ENCODE results near the gene TAF10. TPM values are rescaled to one million over a fixed set of nuclear protein-coding genes. Genes with fewer than 3 reads are reported as not detected.

Gene TAF10
- total and polyA plus RNA-seq, 7 experiments from 2014 or later: 116 to 247 (median 129) TPM

- intact Hi-C loops (cut with micrococcal nuclease): no loop called here
- Mint-ChIP-seq H3K4me3 (no peak overlapping the region), H3K9me3 (no peaks in the 10 kb centered on the region), H3K4me1 (peaks cover 0 to 7% (median 5%) of the 10 kb centered on the region in 7 donors), H3K27me3 (no peaks in the 10 kb centered on the region), H3K27ac (no peak overlapping the region), H3K36me3 (peaks cover 0 to 14% (median 5%) of the 10 kb centered on the region in 5 donors)
- Histone ChIP-seq H3K27me3 (ENCODE audit: control insufficient read depth in 2 of 2, insufficient read depth in 2 of 2, low read length in 2 of 2) (no peaks in the 10 kb centered on the region), H3K9me3 (ENCODE audit: control insufficient read depth in 2 of 3, low read length in 3 of 3) (no peaks in the 10 kb centered on the region), H3K36me3 (ENCODE audit: control insufficient read depth in 2 of 3, insufficient read depth in 3 of 3, low read length in 3 of 3) (peaks cover 0 to 30% (median 0%) of the 10 kb centered on the region in 3 experiments), H3K4me1 (ENCODE audit: control insufficient read depth in 2 of 2, insufficient read depth in 2 of 2, low read length in 2 of 2) (no peaks in the 10 kb centered on the region), H3K27ac (ENCODE audit: low read depth, low read length) (no peak overlapping the region), H3K4me3 (ENCODE audit: low read length) (no peak overlapping the region)
- ChIA-PET POLR2A (interaction anchor here (0.9 kb wide), 1 partner anchor 19 kb away, joined by 3 read pairs; the partner anchor contains the start of gene TPP1), CTCF (no interaction called here)
- DNase-seq: no peak
- no peak for ATAC-seq
Measured at GRCh38 chr11:6637871-6638270, 25.9 kb upstream of the TAF10 start.

DNA sequence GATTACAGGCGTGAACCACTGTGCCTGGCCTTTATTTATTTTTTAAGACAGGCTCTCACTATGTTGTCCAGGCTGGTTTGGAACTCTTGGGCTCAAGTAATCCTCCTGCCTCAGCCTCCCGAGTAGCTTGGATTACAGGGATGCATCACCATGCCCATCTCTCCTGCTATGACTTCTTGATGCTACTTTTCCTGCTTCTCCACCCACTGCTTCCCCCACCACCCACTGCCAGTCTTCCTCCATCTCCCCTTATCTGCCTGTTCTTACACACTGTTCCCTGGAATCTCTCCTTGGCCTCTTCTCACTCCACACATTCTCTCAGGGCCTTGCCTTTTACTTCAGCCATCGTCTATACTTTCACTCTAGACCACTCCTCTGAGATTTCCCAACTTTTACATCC is 24.5 kb upstream of the TAF10 start:
- Mint-ChIP-seq H3K9me3 (peaks cover 0 to 1% (median 0%) of the 10 kb centered on the region in 11 donors), H3K36me3 (peaks cover 0 to 16% (median 8%) of the 10 kb centered on the region in 5 donors), H3K4me3 (no peak overlapping the region), H3K4me1 (peaks cover 0 to 7% (median 5%) of the 10 kb centered on the region in 7 donors), H3K27ac (no peak overlapping the region), H3K27me3 (no peaks in the 10 kb centered on the region)
- Histone ChIP-seq H3K36me3 (ENCODE audit: control insufficient read depth in 2 of 3, insufficient read depth in 3 of 3, low read length in 3 of 3) (peaks cover 0 to 43% (median 0%) of the 10 kb centered on the region in 3 experiments), H3K27ac (ENCODE audit: low read depth, low read length) (no peak overlapping the region), H3K9me3 (ENCODE audit: control insufficient read depth in 2 of 3, low read length in 3 of 3) (no peaks in the 10 kb centered on the region), H3K4me1 (ENCODE audit: control insufficient read depth in 2 of 2, insufficient read depth in 2 of 2, low read length in 2 of 2) (no peaks in the 10 kb centered on the region), H3K27me3 (ENCODE audit: control insufficient read depth in 2 of 2, insufficient read depth in 2 of 2, low read length in 2 of 2) (no peaks in the 10 kb centered on the region), H3K4me3 (ENCODE audit: low read length) (no peak overlapping the region)
- DNase-seq (no peak), ATAC-seq (no peak)
- ChIA-PET CTCF (interaction anchor here (0.8 kb wide), 1 partner anchor 18 kb away, joined by 3 read pairs; no protein-coding TSS in a partner anchor), POLR2A (interaction anchor here (1.4 kb wide), 1 partner anchor 17 kb away, joined by 4 read pairs; the partner anchor contains the start of gene TPP1)
- intact Hi-C loops (cut with micrococcal nuclease): no loop called here

DNA sequence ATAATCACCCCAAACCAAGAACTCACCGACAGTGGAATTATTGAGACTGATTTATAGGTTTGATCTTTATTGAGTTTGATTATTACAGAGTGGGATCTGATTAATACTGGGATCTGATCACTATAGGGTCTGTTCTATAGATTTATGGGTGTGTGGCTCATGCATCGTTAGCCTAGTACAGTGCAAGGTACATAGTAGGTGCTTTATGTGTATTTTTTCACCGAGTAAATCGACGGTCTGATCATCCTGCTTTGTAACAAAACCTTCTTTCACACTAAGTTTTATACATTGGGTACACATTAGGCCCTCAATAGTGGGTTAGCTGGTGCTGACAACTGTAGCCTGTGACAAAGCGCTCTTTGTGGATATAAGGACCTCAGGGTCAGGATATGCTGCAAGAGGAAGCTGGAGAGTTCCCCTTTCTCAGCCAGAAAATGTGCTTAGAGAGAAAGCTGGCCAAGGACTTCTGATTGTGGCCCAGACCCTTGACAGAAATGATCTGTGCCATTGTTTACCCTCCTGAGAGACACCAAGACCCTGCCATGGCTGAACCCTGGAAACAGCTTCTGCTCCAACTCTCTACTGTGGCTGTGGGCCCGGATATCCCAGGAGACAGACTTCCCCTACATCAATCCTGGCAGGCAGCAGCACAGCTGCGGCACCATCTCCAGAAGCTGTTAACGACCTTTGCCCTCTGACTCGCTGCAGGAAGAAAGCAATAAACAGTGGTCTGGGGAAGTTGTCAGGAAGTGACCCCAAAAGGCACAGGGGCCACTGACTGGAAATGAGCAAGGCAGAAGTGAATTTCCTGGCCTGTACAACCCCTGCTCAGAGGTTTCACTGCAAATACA is 23.3 kb upstream of the TAF10 start:
- Histone ChIP-seq H3K27ac (ENCODE audit: low read depth, low read length) (no peak overlapping the region), H3K27me3 (ENCODE audit: control insufficient read depth in 2 of 2, insufficient read depth in 2 of 2, low read length in 2 of 2) (no peaks in the 10 kb centered on the region), H3K36me3 (ENCODE audit: control insufficient read depth in 2 of 3, insufficient read depth in 3 of 3, low read length in 3 of 3) (peaks cover 0 to 46% (median 0%) of the 10 kb centered on the region in 3 experiments), H3K4me1 (ENCODE audit: control insufficient read depth in 2 of 2, insufficient read depth in 2 of 2, low read length in 2 of 2) (no peaks in the 10 kb centered on the region), H3K9me3 (ENCODE audit: control insufficient read depth in 2 of 3, low read length in 3 of 3) (no peaks in the 10 kb centered on the region), H3K4me3 (ENCODE audit: low read length) (no peak overlapping the region)
- H3K36me3 Mint-ChIP-seq: peaks cover 0 to 21% (median 12%) of the 10 kb centered on the region in 5 donors
- H3K27ac Mint-ChIP-seq: peak overlapping the region in 2 of 9 donors; percentile 3 to 39
- intact Hi-C loops (cut with micrococcal nuclease): no loop called here
- ChIA-PET CTCF (interaction anchor here (0.8 to 0.9 kb wide), 2 partner anchors 8 to 17 kb away, joined by 3 read pairs; no protein-coding TSS in a partner anchor), POLR2A (interaction anchor here (0.6 to 1.4 kb wide), 3 partner anchors 14 to 18 kb away, joined by 3 to 6 read pairs (median 4); partner anchors contain the start of gene TPP1)
- H3K27me3 Mint-ChIP-seq: no peaks in the 10 kb centered on the region
- peaks cover 0 to 7% (median 5%) of the 10 kb centered on the region in 7 donors for H3K4me1 Mint-ChIP-seq
- peaks cover 0 to 1% (median 0%) of the 10 kb centered on the region in 11 donors for H3K9me3 Mint-ChIP-seq
- no peak overlapping the region for H3K4me3 Mint-ChIP-seq
- ATAC-seq (peak; percentile 69), DNase-seq (no peak)

GRCh38 chr11:6634534-6634933 is 22.5 kb upstream of the TAF10 start:
- Histone ChIP-seq H3K4me1 (ENCODE audit: control insufficient read depth in 2 of 2, insufficient read depth in 2 of 2, low read length in 2 of 2) (no peaks in the 10 kb centered on the region), H3K36me3 (ENCODE audit: control insufficient read depth in 2 of 3, insufficient read depth in 3 of 3, low read length in 3 of 3) (peaks cover 0 to 43% (median 0%) of the 10 kb centered on the region in 3 experiments), H3K4me3 (ENCODE audit: low read length) (no peak overlapping the region), H3K9me3 (ENCODE audit: control insufficient read depth in 2 of 3, low read length in 3 of 3) (no peaks in the 10 kb centered on the region), H3K27ac (ENCODE audit: low read depth, low read length) (no peak overlapping the region), H3K27me3 (ENCODE audit: control insufficient read depth in 2 of 2, insufficient read depth in 2 of 2, low read length in 2 of 2) (no peaks in the 10 kb centered on the region)
- Mint-ChIP-seq H3K9me3 (peaks cover 0 to 1% (median 0%) of the 10 kb centered on the region in 11 donors), H3K36me3 (peaks cover 0 to 17% (median 10%) of the 10 kb centered on the region in 5 donors), H3K27me3 (no peaks in the 10 kb centered on the region), H3K4me1 (peaks cover 0 to 5% (median 3%) of the 10 kb centered on the region in 7 donors), H3K4me3 (no peak overlapping the region), H3K27ac (peak overlapping the region in 2 of 9 donors; percentile 26 to 39)
- DNase-seq (no peak), ATAC-seq (no peak)
- ChIA-PET CTCF (interaction anchor here (0.9 kb wide), 1 partner anchor 9 kb away, joined by 3 read pairs; no protein-coding TSS in a partner anchor), POLR2A (interaction anchor here (1.1 to 1.3 kb wide), 2 partner anchors 10 to 13 kb away, joined by 3 read pairs; no protein-coding TSS in a partner anchor)
- intact Hi-C loops (cut with micrococcal nuclease): no loop called here

GRCh38 chr11:6633422-6634408 is 21.7 kb upstream of the TAF10 start:
- Histone ChIP-seq H3K4me1 (ENCODE audit: control insufficient read depth in 2 of 2, insufficient read depth in 2 of 2, low read length in 2 of 2) (no peaks in the 10 kb centered on the region), H3K27me3 (ENCODE audit: control insufficient read depth in 2 of 2, insufficient read depth in 2 of 2, low read length in 2 of 2) (no peaks in the 10 kb centered on the region), H3K27ac (ENCODE audit: low read depth, low read length) (no peak overlapping the region), H3K4me3 (ENCODE audit: low read length) (no peak overlapping the region), H3K9me3 (ENCODE audit: control insufficient read depth in 2 of 3, low read length in 3 of 3) (no peaks in the 10 kb centered on the region), H3K36me3 (ENCODE audit: control insufficient read depth in 2 of 3, insufficient read depth in 3 of 3, low read length in 3 of 3) (peaks cover 0 to 46% (median 0%) of the 10 kb centered on the region in 3 experiments)
- POLR2A ChIA-PET: interaction anchor here (0.8 to 1.3 kb wide), 4 partner anchors 10 to 22 kb away, joined by 3 read pairs; partner anchors contain the start of gene TAF10
- ATAC-seq: no peak
- no peak overlapping the region for H3K4me3 Mint-ChIP-seq
- no peaks in the 10 kb centered on the region for H3K27me3 Mint-ChIP-seq
- H3K9me3 Mint-ChIP-seq: peaks cover 0 to 1% (median 0%) of the 10 kb centered on the region in 11 donors
- H3K4me1 Mint-ChIP-seq: peaks cover 0 to 2% (median 0%) of the 10 kb centered on the region in 7 donors
- intact Hi-C loops (cut with micrococcal nuclease): no loop called here
- H3K27ac Mint-ChIP-seq: peak overlapping the region in 1 of 9 donors; percentile 56
- H3K36me3 Mint-ChIP-seq: peaks cover 0 to 21% (median 7%) of the 10 kb centered on the region in 5 donors
- CTCF ChIA-PET: interaction anchor here (0.9 kb wide), 1 partner anchor 9 kb away, joined by 3 read pairs; no protein-coding TSS in a partner anchor
- DNase-seq: no peak

Measured in naive thymus-derived CD4-positive, alpha-beta T cell (primary cell).